Natural killer cell (primary cell): ENCODE results near the gene RPL15. TPM values are rescaled to one million over a fixed set of nuclear protein-coding genes. Genes with fewer than 3 reads are reported as not detected.
"Not testable (repeated sequence)": the region's sequence is repeated elsewhere in the genome, so short reads cannot be mapped to it uniquely, and the experiment has no call there.

Source experiments
- ATAC-seq, 3 donors: fragments of 150-1000 bp in 2 of 3; fragments of 200-7000 bp in 1 of 3; cut with Tn5 transposase; 1 replicate in 1 of 3; 2 replicates in 2 of 3; pipeline ENCODE4 v1.10.0; 2021; ENCODE audit warnings: mild to moderate bottlenecking in 2 of 3, moderate library complexity in 2 of 3
- DNase-seq, 2 donors: peaks; one replicate each; pipeline versions ENCODE4 v3.0.0 to v3.0.0-alpha.2; 2013 to 2021; ENCODE audit warnings: mixed read lengths in 1 of 2
- H3K27ac ChIP-seq: one replicate; pipeline ENCODE4 v1.5.1; 2013; ENCODE audit warnings: mild to moderate bottlenecking, low read length
- H3K27me3 ChIP-seq: one replicate; pipeline ENCODE4 v1.6.1; 2013; ENCODE audit warnings: low read length; ENCODE audit not compliant: control insufficient read depth, insufficient read depth
- H3K36me3 ChIP-seq: one replicate; pipeline ENCODE4 v1.6.1; 2013; ENCODE audit warnings: low read length; ENCODE audit not compliant: control insufficient read depth, insufficient read depth
- H3K4me1 ChIP-seq: one replicate; pipeline ENCODE4 v1.6.1; 2013; ENCODE audit warnings: low read length; ENCODE audit not compliant: control insufficient read depth, insufficient read depth
- H3K4me3 ChIP-seq: one replicate; pipeline ENCODE4 v1.5.1; 2013; ENCODE audit warnings: low read length
- H3K9me3 ChIP-seq: one replicate; pipeline ENCODE4 v1.6.1; 2013; ENCODE audit warnings: low read length; ENCODE audit not compliant: control insufficient read depth, insufficient read depth
- H3K27ac Mint-ChIP-seq, 2 donors: one replicate each; pipeline ENCODE4 v1.8.0; 2022; ENCODE audit warnings: mild to moderate bottlenecking in 2 of 2, mixed read lengths in 2 of 2, moderate library complexity in 1 of 2
- H3K27me3 Mint-ChIP-seq, 2 donors: one replicate each; pipeline ENCODE4 v1.8.0; 2022; ENCODE audit warnings: low read depth in 2 of 2, mixed read lengths in 2 of 2
- H3K36me3 Mint-ChIP-seq: one replicate; pipeline ENCODE4 v1.8.0; 2022; ENCODE audit warnings: mixed read lengths
- H3K4me1 Mint-ChIP-seq, 2 donors: one replicate each; pipeline ENCODE4 v1.8.0; 2022; ENCODE audit warnings: mixed read lengths in 2 of 2
- H3K4me3 Mint-ChIP-seq: one replicate; pipeline ENCODE4 v1.8.0; 2022; ENCODE audit warnings: mild to moderate bottlenecking, moderate library complexity, mixed read lengths
- H3K9me3 Mint-ChIP-seq, 2 donors: one replicate each; pipeline ENCODE4 v1.8.0; 2022; ENCODE audit warnings: mixed read lengths in 2 of 2
- WGBS: methylation state at CpG from one replicate; pipeline ENCODE4 v1.1.7; 2013; ENCODE audit warnings: missing lambda C conversion rate; ENCODE audit not compliant: insufficient coverage; 5-methylcytosine and 5-hydroxymethylcytosine counted together
- intact Hi-C: fragments of 100-400 bp; cut with micrococcal nuclease; formaldehyde crosslinking; loops from one replicate; pipeline ENCODE4 v1.14.2; 2022
- total RNA-seq, 4 donors: library from RNA; stranded (reverse); fragments of 120-200 nt in 1 of 4; gene quantifications; one replicate each; pipeline versions ENCODE4 v1.2.3 to v1.2.4, GENCODE V29; 2013 to 2022
- TF ChIP-seq, protein P1 (sequence below): fragments of 200-600 bp; IDR thresholded peaks from one replicate; pipeline ENCODE4 v1.8.0; 2022; ENCODE audit warnings: antibody characterized with exemption

RPL15 gene
- total RNA-seq, 3 donors from 2014 or later (not counting 1 experiment from before 2014, with no cell fraction given), result 1,116 to 1,338 (median 1,291) TPM

DNA sequence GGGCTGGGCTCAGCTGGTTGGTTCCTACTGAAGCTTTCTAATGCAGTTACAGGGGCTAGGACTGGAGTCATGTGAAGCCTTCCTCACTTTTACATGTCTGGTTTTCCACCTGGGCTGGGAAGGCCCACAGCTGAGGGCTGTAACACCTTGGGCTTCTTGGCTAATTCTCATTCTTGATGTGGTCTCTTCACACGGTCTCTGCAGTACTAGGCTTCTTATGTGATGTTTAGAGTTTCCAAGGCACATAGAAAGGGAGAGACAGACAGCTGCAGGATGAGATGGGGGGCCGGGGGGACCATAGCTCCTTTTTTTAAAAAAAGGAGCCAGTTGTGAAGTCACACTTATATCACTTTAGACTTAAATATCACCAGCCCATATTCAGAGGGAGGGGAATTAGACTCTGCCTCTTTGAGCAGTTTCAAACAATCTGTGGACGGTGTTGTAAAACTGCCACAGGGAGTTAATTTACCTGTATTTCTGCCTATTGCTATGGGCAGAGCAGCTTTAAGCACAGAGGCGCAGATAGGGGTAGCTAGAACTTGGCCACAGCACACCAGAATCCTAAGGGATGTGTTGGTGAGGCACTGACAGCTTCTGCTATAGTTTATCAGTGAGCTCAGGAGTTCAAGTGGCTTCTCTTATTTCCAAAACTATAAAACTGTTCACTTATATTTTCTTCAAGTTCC, 46.8 kb upstream of the RPL15 start:
- Histone ChIP-seq H3K27ac (no peak overlapping the region), H3K27me3 (no peaks in the 10 kb centered on the region), H3K9me3 (no peaks in the 10 kb centered on the region), H3K4me1 (no peaks in the 10 kb centered on the region), H3K4me3 (no peak overlapping the region), H3K36me3 (no peaks in the 10 kb centered on the region)
- ATAC-seq, result peak in 1 of 3 donors; percentile 29
- Mint-ChIP-seq H3K4me3 (no peak overlapping the region), H3K27ac (peak overlapping the region in 1 of 2 donors; percentile 47), H3K27me3 (no peaks in the 10 kb centered on the region), H3K4me1 (peaks cover 35 to 46% of the 10 kb centered on the region in 2 donors), H3K36me3 (no peaks in the 10 kb centered on the region), H3K9me3 (no peaks in the 10 kb centered on the region)
- DNase-seq, result no peak
- 85% methylated on average over 4 of the region's 4 CpGs for WGBS
- TF ChIP-seq, protein P1, sequence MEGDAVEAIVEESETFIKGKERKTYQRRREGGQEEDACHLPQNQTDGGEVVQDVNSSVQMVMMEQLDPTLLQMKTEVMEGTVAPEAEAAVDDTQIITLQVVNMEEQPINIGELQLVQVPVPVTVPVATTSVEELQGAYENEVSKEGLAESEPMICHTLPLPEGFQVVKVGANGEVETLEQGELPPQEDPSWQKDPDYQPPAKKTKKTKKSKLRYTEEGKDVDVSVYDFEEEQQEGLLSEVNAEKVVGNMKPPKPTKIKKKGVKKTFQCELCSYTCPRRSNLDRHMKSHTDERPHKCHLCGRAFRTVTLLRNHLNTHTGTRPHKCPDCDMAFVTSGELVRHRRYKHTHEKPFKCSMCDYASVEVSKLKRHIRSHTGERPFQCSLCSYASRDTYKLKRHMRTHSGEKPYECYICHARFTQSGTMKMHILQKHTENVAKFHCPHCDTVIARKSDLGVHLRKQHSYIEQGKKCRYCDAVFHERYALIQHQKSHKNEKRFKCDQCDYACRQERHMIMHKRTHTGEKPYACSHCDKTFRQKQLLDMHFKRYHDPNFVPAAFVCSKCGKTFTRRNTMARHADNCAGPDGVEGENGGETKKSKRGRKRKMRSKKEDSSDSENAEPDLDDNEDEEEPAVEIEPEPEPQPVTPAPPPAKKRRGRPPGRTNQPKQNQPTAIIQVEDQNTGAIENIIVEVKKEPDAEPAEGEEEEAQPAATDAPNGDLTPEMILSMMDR, result no peak
- intact Hi-C loops, result no loop called here

DNA sequence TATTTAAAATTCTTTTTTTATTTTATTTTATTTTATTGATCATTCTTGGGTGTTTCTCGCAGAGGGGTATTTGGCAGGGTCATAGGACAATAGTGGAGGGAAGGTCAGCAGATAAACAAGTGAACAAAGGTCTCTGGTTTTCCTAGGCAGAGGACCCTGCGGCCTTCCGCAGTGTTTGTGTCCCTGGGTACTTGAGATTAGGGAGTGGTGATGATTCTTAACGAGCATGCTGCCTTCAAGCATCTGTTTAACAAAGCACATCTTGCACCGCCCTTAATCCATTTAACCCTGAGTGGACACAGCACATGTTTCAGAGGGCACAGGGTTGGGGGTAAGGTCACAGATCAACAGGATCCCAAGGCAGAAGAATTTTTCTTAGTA, 46.3 kb upstream of the RPL15 start:
- H3K9me3 Mint-ChIP-seq, H3K27me3 ChIP-seq, H3K4me1 ChIP-seq, ATAC-seq, H3K4me3 ChIP-seq, intact Hi-C loops, H3K36me3 Mint-ChIP-seq, H3K9me3 ChIP-seq, DNase-seq, H3K4me3 Mint-ChIP-seq, H3K36me3 ChIP-seq, H3K27me3 Mint-ChIP-seq, H3K27ac Mint-ChIP-seq, H3K27ac ChIP-seq: not testable (repeated sequence)
- no CpG with 5 or more reads among the region's 5 CpGs for WGBS
- peaks cover 31 to 49% of the 10 kb centered on the region in 2 donors for H3K4me1 Mint-ChIP-seq

DNA sequence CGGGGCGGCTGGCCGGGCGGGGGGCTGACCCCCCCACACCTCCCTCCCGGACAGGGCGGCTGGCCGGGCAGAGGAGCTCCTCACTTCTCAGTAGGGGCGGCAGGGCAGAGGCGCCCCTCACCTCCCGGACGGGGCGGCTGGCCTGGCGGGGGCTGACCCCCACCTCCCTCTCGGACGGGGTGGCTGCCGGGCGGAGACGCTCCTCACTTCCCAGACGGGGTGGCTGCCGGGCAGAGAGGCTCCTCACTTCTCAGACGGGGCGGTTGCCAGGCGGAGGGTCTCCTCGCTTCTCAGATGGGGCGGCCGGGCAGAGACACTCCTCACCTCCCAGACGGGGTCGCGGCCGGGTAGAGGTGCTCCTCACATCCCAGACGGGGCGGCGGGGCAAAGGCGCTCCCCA, 45.6 kb upstream of the RPL15 start:
- ATAC-seq, H3K4me3 ChIP-seq, H3K36me3 Mint-ChIP-seq, intact Hi-C loops, DNase-seq, H3K9me3 Mint-ChIP-seq, H3K9me3 ChIP-seq, H3K27ac Mint-ChIP-seq, H3K27ac ChIP-seq, H3K27me3 ChIP-seq, H3K4me1 ChIP-seq, H3K4me3 Mint-ChIP-seq, H3K36me3 ChIP-seq, H3K27me3 Mint-ChIP-seq: not testable (repeated sequence)
- 91% methylated on average over 13 of the region's 34 CpGs for WGBS
- H3K4me1 Mint-ChIP-seq, result peaks cover 29 to 46% of the 10 kb centered on the region in 2 donors

DNA sequence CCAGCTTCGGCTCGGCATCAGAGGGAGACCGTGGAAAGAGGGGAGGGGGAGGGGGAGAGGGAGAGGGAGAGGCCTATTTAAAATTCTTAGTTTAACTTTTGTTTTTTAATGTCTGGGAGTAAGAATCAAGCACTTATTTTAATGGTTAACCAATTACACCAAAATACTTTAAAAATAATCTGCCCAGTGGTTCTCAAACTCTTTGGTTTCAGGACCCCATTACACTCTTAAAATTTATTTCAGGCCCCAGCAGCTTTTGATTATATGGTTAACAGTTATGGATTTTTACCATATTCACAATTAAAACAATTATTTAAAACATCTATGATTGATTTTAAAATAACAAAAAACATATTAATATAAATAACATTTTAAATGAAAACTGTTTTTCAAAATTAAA, 44.6 kb upstream of the RPL15 start:
- no peaks in the 10 kb centered on the region for H3K4me1 ChIP-seq
- 100% methylated on average over 3 of the region's 3 CpGs for WGBS
- intact Hi-C loops, result no loop called here

More for the DNA sequence above, 44.6 kb upstream of the RPL15 start:
- DNase-seq (no peak), ATAC-seq (no peak)
- TF ChIP-seq, protein P1, result no peak
- no peaks in the 10 kb centered on the region for H3K27me3 ChIP-seq
- Mint-ChIP-seq H3K27ac (no peak overlapping the region), H3K9me3 (no peaks in the 10 kb centered on the region), H3K27me3 (no peaks in the 10 kb centered on the region), H3K36me3 (no peaks in the 10 kb centered on the region), H3K4me3 (no peak overlapping the region), H3K4me1 (peaks cover 32 to 50% of the 10 kb centered on the region in 2 donors)
- no peaks in the 10 kb centered on the region for H3K36me3 ChIP-seq
- H3K27ac ChIP-seq, result no peak overlapping the region
- H3K4me3 ChIP-seq, result no peak overlapping the region
- no peaks in the 10 kb centered on the region for H3K9me3 ChIP-seq
